Stomach (tissue), 4 donors: ENCODE data around the gene GLB1L3.

Experiments used
- CTCF ChIP-seq, 7 experiments: fragments of 450-650 bp in 4 of 7; fragments of 200-600 bp in 3 of 7; sonication (generic) in 3 of 7; IDR thresholded peaks; one replicate each; pipeline ENCODE4 v1.5.1; 2016 to 2019; ENCODE audit warnings: antibody characterized with exemption in 7 of 7, control low read depth in 2 of 7, mild to moderate bottlenecking in 1 of 7
- POLR2A ChIP-seq, 4 donors: fragments of 450-650 bp; IDR thresholded peaks; one replicate each; pipeline ENCODE4 v1.6.1; 2016; ENCODE audit warnings: antibody characterized with exemption in 4 of 4, control low read depth in 2 of 4, mild to moderate bottlenecking in 1 of 4, moderate library complexity in 1 of 4
- POLR2AphosphoS5 ChIP-seq, 3 donors: sonication (generic); formaldehyde crosslinking; IDR thresholded peaks; one replicate each; pipeline ENCODE4 v1.6.1; 2016; ENCODE audit warnings: antibody characterized with exemption in 3 of 3

DNA sequence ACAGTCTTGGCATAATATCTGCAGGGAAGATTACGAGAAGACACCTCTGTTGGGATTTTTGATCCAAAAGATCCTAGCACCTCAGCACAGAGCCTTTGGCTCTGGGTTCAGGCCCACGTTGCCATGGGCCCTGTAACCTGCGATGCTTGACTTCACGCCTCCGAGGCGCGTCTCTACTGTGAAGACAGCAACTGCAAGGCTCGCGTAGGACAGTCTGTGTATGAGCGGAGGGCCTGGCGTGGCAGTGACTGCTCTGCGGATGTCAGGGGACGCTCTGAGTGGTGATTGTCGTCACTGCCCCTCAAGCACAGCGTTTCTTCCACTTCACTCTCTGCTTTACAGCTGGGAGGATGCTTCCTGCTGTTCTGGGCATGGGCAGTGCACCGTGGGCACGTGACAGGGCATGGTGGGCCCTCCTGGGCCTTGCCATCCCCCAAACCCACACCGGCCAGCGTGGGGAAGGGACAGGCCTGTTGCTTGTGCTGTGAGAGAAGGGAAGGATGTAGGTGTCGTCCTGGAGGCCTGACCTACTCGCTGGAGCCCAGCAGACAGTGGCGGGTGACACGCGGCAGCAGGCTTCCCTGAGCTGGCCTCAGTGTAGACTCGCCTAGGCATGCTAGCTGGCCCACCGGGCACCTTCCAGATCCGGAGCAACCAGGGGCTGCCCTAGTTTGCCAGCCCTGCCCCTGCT, 82.1 kb downstream of the GLB1L3 start:
- no peak for TF ChIP-seq POLR2A (IDR thresholded peaks at IDR 0.05)
- TF ChIP-seq CTCF (IDR thresholded peaks at IDR 0.05) = no peak
- no peak for TF ChIP-seq POLR2AphosphoS5 (IDR thresholded peaks at IDR 0.05)
